Endodermal cell (in vitro differentiated cells): ENCODE data around the gene MMP10. TPM values are rescaled to one million over a fixed set of nuclear protein-coding genes. Genes with fewer than 3 reads are reported as not detected.

Experiments
- DNase-seq: peaks from one replicate; pipeline ENCODE4 v3.0.0-alpha.2; 2017
- H3K27ac ChIP-seq: 2 replicates; pipeline ENCODE4 v1.5.1; 2013; ENCODE audit warnings: mild to moderate bottlenecking, low read depth, low read length, moderate library complexity
- H3K27me3 ChIP-seq: 2 replicates; pipeline ENCODE4 v1.6.1; 2013; ENCODE audit warnings: mild to moderate bottlenecking, low read length, moderate library complexity; ENCODE audit not compliant: insufficient read depth, control insufficient read depth, poor library complexity, severe bottlenecking
- H3K36me3 ChIP-seq: 2 replicates; pipeline ENCODE4 v1.7.0; 2013; ENCODE audit warnings: mild to moderate bottlenecking, low read length, moderate library complexity; ENCODE audit not compliant: control insufficient read depth, insufficient read depth
- H3K4me1 ChIP-seq: one replicate; pipeline ENCODE4 v1.7.0; 2013; ENCODE audit warnings: low read length; ENCODE audit not compliant: control insufficient read depth, insufficient read depth
- H3K4me3 ChIP-seq: 2 replicates; pipeline ENCODE4 v1.5.1; 2013; ENCODE audit warnings: mild to moderate bottlenecking, low read length, moderate library complexity
- H3K9ac ChIP-seq: 2 replicates; pipeline ENCODE4 v1.6.1; 2013; ENCODE audit warnings: mild to moderate bottlenecking, low read length, moderate library complexity; ENCODE audit not compliant: poor library complexity, severe bottlenecking; ENCODE audit errors: extremely low read depth
- H3K9me3 ChIP-seq: 2 replicates; pipeline ENCODE4 v1.6.1; 2013; ENCODE audit warnings: mild to moderate bottlenecking, low read length, moderate library complexity; ENCODE audit not compliant: control insufficient read depth
- H3K27ac Mint-ChIP-seq: 2 replicates; pipeline ENCODE4 v1.8.0; 2020; ENCODE audit warnings: mixed read lengths
- H3K27me3 Mint-ChIP-seq: 2 replicates; pipeline ENCODE4 v1.8.0; 2021; ENCODE audit warnings: mild to moderate bottlenecking, mixed read lengths; ENCODE audit not compliant: insufficient read depth
- H3K36me3 Mint-ChIP-seq: 2 replicates; pipeline ENCODE4 v1.8.0; 2020; ENCODE audit warnings: low read depth, mixed read lengths
- H3K4me1 Mint-ChIP-seq: 2 replicates; pipeline ENCODE4 v1.8.0; 2020; ENCODE audit warnings: mixed read lengths
- H3K4me3 Mint-ChIP-seq: 2 replicates; pipeline ENCODE4 v1.8.0; 2020; ENCODE audit warnings: mild to moderate bottlenecking, moderate library complexity, mixed read lengths
- H3K9me3 Mint-ChIP-seq: 2 replicates; pipeline ENCODE4 v1.8.0; 2020; ENCODE audit warnings: mild to moderate bottlenecking, mixed read lengths
- CTCF ChIP-seq: fragments of 200-600 bp; sonication (generic); conservative IDR thresholded peaks from 2 replicates; pipeline ENCODE4 v1.5.0; 2021; ENCODE audit warnings: antibody characterized with exemption, mild to moderate bottlenecking
- WGBS, 2 experiments: methylation state at CpG; one replicate each; pipeline versions ENCODE4 v1.1.5 to v1.1.7; 2013; ENCODE audit warnings: missing lambda C conversion rate in 2 of 2, mixed read lengths in 1 of 2; ENCODE audit not compliant: insufficient coverage in 1 of 2, insufficient read length in 1 of 2; 5-methylcytosine and 5-hydroxymethylcytosine counted together
- total RNA-seq, 2 donors: library from RNA; stranded (reverse); fragmentation: NEBNext Ultra II Directional in 1 of 2; extraction: Animal tissue kit (Norgen Biotek cat#: 25700) in 1 of 2; gene quantifications; 2 replicates in 1 of 2; 3 replicates in 1 of 2; pipeline ENCODE4 v1.2.1, GENCODE V29; 2021

MMP10 gene
- total RNA-seq, 2 donors from 2014 or later, result not detected

GRCh38 chr11:102806296-102806695, 25.9 kb upstream of the MMP10 start:
- Mint-ChIP-seq H3K36me3 (no peaks in the 10 kb centered on the region), H3K4me1 (peaks cover 5% of the 10 kb centered on the region), H3K9me3 (no peaks in the 10 kb centered on the region), H3K27me3 (no peaks in the 10 kb centered on the region), H3K27ac (no peak overlapping the region), H3K4me3 (no peak overlapping the region)
- Histone ChIP-seq H3K27ac (no peak overlapping the region), H3K36me3 (no peaks in the 10 kb centered on the region), H3K4me3 (no peak overlapping the region), H3K9me3 (no peaks in the 10 kb centered on the region), H3K9ac (no peak overlapping the region), H3K27me3 (no peaks in the 10 kb centered on the region), H3K4me1 (no peaks in the 10 kb centered on the region)
- DNase-seq, result no peak
- no peak for TF ChIP-seq CTCF
- 79 to 89% methylated on average over 2 to 3 of the region's 3 CpGs for WGBS, 2 experiments

GRCh38 chr11:102802341-102802740, 21.9 kb upstream of the MMP10 start:
- Histone ChIP-seq H3K36me3 (no peaks in the 10 kb centered on the region), H3K27me3 (no peaks in the 10 kb centered on the region), H3K4me3 (no peak overlapping the region), H3K27ac (no peak overlapping the region), H3K4me1 (no peaks in the 10 kb centered on the region), H3K9me3 (no peaks in the 10 kb centered on the region), H3K9ac (no peak overlapping the region)
- WGBS, 2 experiments, result 79 to 88% methylated on average over 1 to 2 of the region's 2 CpGs
- no peaks in the 10 kb centered on the region for H3K4me1 Mint-ChIP-seq
- H3K27ac Mint-ChIP-seq, result no peak overlapping the region
- TF ChIP-seq CTCF, result no peak
- no peak for DNase-seq
- no peaks in the 10 kb centered on the region for H3K9me3 Mint-ChIP-seq
- H3K36me3 Mint-ChIP-seq, result no peaks in the 10 kb centered on the region
- no peaks in the 10 kb centered on the region for H3K27me3 Mint-ChIP-seq
- no peak overlapping the region for H3K4me3 Mint-ChIP-seq

- H3K4me1 ChIP-seq, result no peaks in the 10 kb centered on the region
- H3K4me3 ChIP-seq, result no peak overlapping the region
- H3K9me3 Mint-ChIP-seq, result no peaks in the 10 kb centered on the region
- H3K4me1 Mint-ChIP-seq, result no peaks in the 10 kb centered on the region
- no peaks in the 10 kb centered on the region for H3K27me3 ChIP-seq
- H3K36me3 ChIP-seq, result no peaks in the 10 kb centered on the region
- no peaks in the 10 kb centered on the region for H3K27me3 Mint-ChIP-seq
- WGBS, 2 experiments, result 94 to 100% methylated on average over 2 to 4 of the region's 4 CpGs
- no peak for TF ChIP-seq CTCF
- H3K27ac Mint-ChIP-seq, result no peak overlapping the region
- DNase-seq, result no peak
- no peaks in the 10 kb centered on the region for H3K9me3 ChIP-seq
- H3K9ac ChIP-seq, result no peak overlapping the region
- H3K4me3 Mint-ChIP-seq, result no peak overlapping the region
- H3K27ac ChIP-seq, result no peak overlapping the region
- no peaks in the 10 kb centered on the region for H3K36me3 Mint-ChIP-seq
Measured at GRCh38 chr11:102800767-102801166, 20.3 kb upstream of the MMP10 start.
